CD4-positive, alpha-beta memory T cell (primary cell): ENCODE measurements around the gene KRTAP10-2. TPM values are rescaled to one million over a fixed set of nuclear protein-coding genes. Genes with fewer than 3 reads are reported as not detected.

Source experiments
- CTCF ChIA-PET: fragments of 350-600 bp; sonication (Branson Sonifier 250); formaldehyde crosslinking; loops from one replicate; lab custom pipeline; 2021; ENCODE audit warnings: inconsistent platforms; ENCODE audit not compliant: partially characterized antibody; lab: Charles Lee
- POLR2A ChIA-PET: fragments of 350-600 bp; sonication (Branson Sonifier 250); formaldehyde crosslinking; loops from one replicate; lab custom pipeline; 2021; ENCODE audit not compliant: partially characterized antibody; lab: Charles Lee
- DNase-seq, 5 donors: peaks; one replicate each; pipeline versions ENCODE4 v3.0.0 to v3.0.0-alpha.2; 2020 to 2022; ENCODE audit warnings: mixed read lengths in 1 of 5
- H3K27ac ChIP-seq: one replicate; pipeline ENCODE4 v1.7.0; 2013; ENCODE audit warnings: low read depth, low read length
- H3K27me3 ChIP-seq: 2 replicates; pipeline ENCODE4 v1.7.0; 2013; ENCODE audit warnings: mild to moderate bottlenecking, low read length, moderate library complexity; ENCODE audit not compliant: insufficient read depth
- H3K36me3 ChIP-seq: 2 replicates; pipeline ENCODE4 v1.7.0; 2013; ENCODE audit warnings: mild to moderate bottlenecking, low read length, moderate library complexity; ENCODE audit not compliant: insufficient read depth
- H3K4me1 ChIP-seq: 2 replicates; pipeline ENCODE4 v1.7.0; 2013; ENCODE audit warnings: mild to moderate bottlenecking, low read length, moderate library complexity; ENCODE audit not compliant: insufficient read depth
- H3K4me3 ChIP-seq, 2 donors: one replicate each; pipeline ENCODE4 v1.7.0; 2013; ENCODE audit warnings: low read length in 2 of 2, mild to moderate bottlenecking in 1 of 2
- H3K9me3 ChIP-seq, 2 donors: one replicate each; pipeline ENCODE4 v1.7.0; 2013; ENCODE audit warnings: low read length in 2 of 2, control low read depth in 1 of 2; ENCODE audit not compliant: control insufficient read depth in 1 of 2
- H3K27ac Mint-ChIP-seq, 7 donors: one replicate each; pipeline ENCODE4 v1.8.0; 2020 to 2021; ENCODE audit warnings: mixed read lengths in 7 of 7, mild to moderate bottlenecking in 6 of 7, inconsistent platforms in 3 of 7, moderate library complexity in 3 of 7
- H3K27me3 Mint-ChIP-seq, 2 donors: one replicate each; pipeline ENCODE4 v1.8.0; 2020 to 2021; ENCODE audit warnings: mixed read lengths in 2 of 2
- H3K36me3 Mint-ChIP-seq, 2 donors: one replicate each; pipeline ENCODE4 v1.8.0; 2020 to 2021; ENCODE audit warnings: mixed read lengths in 2 of 2, inconsistent platforms in 1 of 2, mild to moderate bottlenecking in 1 of 2
- H3K4me1 Mint-ChIP-seq, 4 donors: one replicate each; pipeline ENCODE4 v1.8.0; 2020 to 2021; ENCODE audit warnings: mixed read lengths in 4 of 4, mild to moderate bottlenecking in 1 of 4
- H3K4me3 Mint-ChIP-seq, 8 donors: one replicate each; pipeline ENCODE4 v1.8.0; 2020 to 2021; ENCODE audit warnings: mixed read lengths in 8 of 8, mild to moderate bottlenecking in 7 of 8, moderate library complexity in 6 of 8, inconsistent platforms in 3 of 8
- H3K9me3 Mint-ChIP-seq, 8 donors: one replicate each; pipeline ENCODE4 v1.8.0; 2020 to 2021; ENCODE audit warnings: mixed read lengths in 8 of 8, mild to moderate bottlenecking in 5 of 8, inconsistent platforms in 3 of 8, moderate library complexity in 1 of 8
- intact Hi-C: fragments of 100-400 bp; cut with micrococcal nuclease; formaldehyde crosslinking; loops from one replicate; pipeline ENCODE4 v1.15.1; 2023
- polyA plus RNA-seq, 2 donors: library from polyadenylated mRNA; unstranded; fragments of 300-500 nt; fragmentation: Illumina TruSeq; gene quantifications; one replicate each; pipeline ENCODE4 v1.2.3, GENCODE V29; 2021
- total RNA-seq, 2 experiments: library from RNA; stranded (reverse); gene quantifications; one replicate each; pipeline ENCODE4 v1.2.3, GENCODE V29; 2021

KRTAP10-2 gene
- total and polyA plus RNA-seq, 4 experiments from 2014 or later = not detected

GRCh38 chr21:44519346-44520325 is 31.7 kb downstream of the KRTAP10-2 start:
- Mint-ChIP-seq H3K9me3 (no peaks in the 10 kb centered on the region), H3K36me3 (no peaks in the 10 kb centered on the region), H3K4me3 (no peak overlapping the region), H3K27me3 (no peaks in the 10 kb centered on the region), H3K27ac (peak overlapping the region in 2 of 7 donors; percentile 50 to 61), H3K4me1 (peaks cover 0 to 4% (median 0%) of the 10 kb centered on the region in 4 donors)
- no peaks in the 10 kb centered on the region for H3K27me3 ChIP-seq
- ChIA-PET POLR2A (no interaction called here), CTCF (interaction anchor here (1.9 kb wide), 1 partner anchor 9 kb away, joined by 7 read pairs; no protein-coding TSS in a partner anchor)
- H3K4me1 ChIP-seq = no peaks in the 10 kb centered on the region
- DNase-seq = no peak
- H3K4me3 ChIP-seq = no peak overlapping the region
- H3K9me3 ChIP-seq = no peaks in the 10 kb centered on the region
- no peaks in the 10 kb centered on the region for H3K36me3 ChIP-seq
- no peak overlapping the region for H3K27ac ChIP-seq
- intact Hi-C loops = no loop called here

- no peaks in the 10 kb centered on the region for H3K27me3 Mint-ChIP-seq
- Histone ChIP-seq H3K9me3 (no peaks in the 10 kb centered on the region), H3K36me3 (no peaks in the 10 kb centered on the region), H3K27me3 (no peaks in the 10 kb centered on the region), H3K4me3 (no peak overlapping the region), H3K4me1 (no peaks in the 10 kb centered on the region), H3K27ac (no peak overlapping the region)
- peak overlapping the region in 1 of 7 donors; percentile 25 for H3K27ac Mint-ChIP-seq
- no peak for DNase-seq
- H3K36me3 Mint-ChIP-seq = no peaks in the 10 kb centered on the region
- intact Hi-C loops = no loop called here
- H3K4me3 Mint-ChIP-seq = no peak overlapping the region
- CTCF ChIA-PET = interaction anchor here (0.6 kb wide), 1 partner anchor 9 kb away, joined by 3 read pairs; no protein-coding TSS in a partner anchor
- no peaks in the 10 kb centered on the region for H3K9me3 Mint-ChIP-seq
- POLR2A ChIA-PET = no interaction called here
- peaks cover 0 to 4% (median 0%) of the 10 kb centered on the region in 4 donors for H3K4me1 Mint-ChIP-seq
Measured at GRCh38 chr21:44518686-44519085, 32.6 kb downstream of the KRTAP10-2 start.

GRCh38 chr21:44517175-44517899 is 34.0 kb downstream of the KRTAP10-2 start:
- no peaks in the 10 kb centered on the region for H3K27me3 ChIP-seq
- H3K27ac ChIP-seq = no peak overlapping the region
- intact Hi-C loops = no loop called here
- H3K27me3 Mint-ChIP-seq = no peaks in the 10 kb centered on the region
- H3K4me3 ChIP-seq = no peak overlapping the region
- CTCF ChIA-PET = no interaction called here
- no peak for DNase-seq
- peak overlapping the region in 2 of 7 donors; percentile 23 to 63 for H3K27ac Mint-ChIP-seq
- no peaks in the 10 kb centered on the region for H3K36me3 Mint-ChIP-seq
- no peaks in the 10 kb centered on the region for H3K4me1 ChIP-seq
- no peak overlapping the region for H3K4me3 Mint-ChIP-seq
- peaks cover 0 to 4% (median 0%) of the 10 kb centered on the region in 4 donors for H3K4me1 Mint-ChIP-seq
- H3K36me3 ChIP-seq = no peaks in the 10 kb centered on the region
- no peaks in the 10 kb centered on the region for H3K9me3 ChIP-seq
- POLR2A ChIA-PET = interaction anchor here (1.3 kb wide), 1 partner anchor 140 kb away, joined by 4 read pairs; the partner anchor contains the start of gene KRTAP12-3
- H3K9me3 Mint-ChIP-seq = no peaks in the 10 kb centered on the region

GRCh38 chr21:44516828-44517174 is 34.5 kb downstream of the KRTAP10-2 start:
- Mint-ChIP-seq H3K4me3 (no peak overlapping the region), H3K36me3 (no peaks in the 10 kb centered on the region), H3K4me1 (peaks cover 0 to 4% (median 0%) of the 10 kb centered on the region in 4 donors), H3K9me3 (no peaks in the 10 kb centered on the region), H3K27me3 (no peaks in the 10 kb centered on the region), H3K27ac (no peak overlapping the region)
- H3K4me1 ChIP-seq = no peaks in the 10 kb centered on the region
- POLR2A ChIA-PET = interaction anchor here (1.3 kb wide), 1 partner anchor 141 kb away, joined by 4 read pairs; the partner anchor contains the start of gene KRTAP12-3
- no peak overlapping the region for H3K4me3 ChIP-seq
- DNase-seq = no peak
- H3K36me3 ChIP-seq = no peaks in the 10 kb centered on the region
- intact Hi-C loops = no loop called here
- no peaks in the 10 kb centered on the region for H3K27me3 ChIP-seq
- H3K27ac ChIP-seq = no peak overlapping the region
- CTCF ChIA-PET = interaction anchor here (1.1 kb wide), 1 partner anchor 277 kb away, joined by 4 read pairs; no protein-coding TSS in a partner anchor
- no peaks in the 10 kb centered on the region for H3K9me3 ChIP-seq

GRCh38 chr21:44516342-44516741 is 35.0 kb downstream of the KRTAP10-2 start:
- DNase-seq = no peak
- H3K4me1 ChIP-seq = no peaks in the 10 kb centered on the region
- Mint-ChIP-seq H3K9me3 (no peaks in the 10 kb centered on the region), H3K4me1 (peaks cover 0 to 4% (median 0%) of the 10 kb centered on the region in 4 donors), H3K4me3 (no peak overlapping the region), H3K27ac (no peak overlapping the region), H3K36me3 (no peaks in the 10 kb centered on the region), H3K27me3 (no peaks in the 10 kb centered on the region)
- H3K27me3 ChIP-seq = no peaks in the 10 kb centered on the region
- intact Hi-C loops = no loop called here
- no peak overlapping the region for H3K4me3 ChIP-seq
- no peaks in the 10 kb centered on the region for H3K9me3 ChIP-seq
- ChIA-PET POLR2A (interaction anchor here (1.3 kb wide), 1 partner anchor 141 kb away, joined by 4 read pairs; the partner anchor contains the start of gene KRTAP12-3), CTCF (interaction anchor here (1.1 to 11.0 kb wide), 2 partner anchors 225 to 277 kb away, joined by 4 to 269 read pairs; no protein-coding TSS in a partner anchor)
- no peaks in the 10 kb centered on the region for H3K36me3 ChIP-seq
- H3K27ac ChIP-seq = no peak overlapping the region

- Mint-ChIP-seq H3K4me1 (peaks cover 0 to 4% (median 0%) of the 10 kb centered on the region in 4 donors), H3K9me3 (no peaks in the 10 kb centered on the region), H3K27ac (peak overlapping the region in 1 of 7 donors; percentile 14), H3K36me3 (no peaks in the 10 kb centered on the region), H3K27me3 (no peaks in the 10 kb centered on the region), H3K4me3 (no peak overlapping the region)
- DNase-seq = no peak
- Histone ChIP-seq H3K27ac (no peak overlapping the region), H3K27me3 (no peaks in the 10 kb centered on the region), H3K36me3 (no peaks in the 10 kb centered on the region), H3K4me1 (peaks cover 6% of the 10 kb centered on the region), H3K4me3 (no peak overlapping the region), H3K9me3 (no peaks in the 10 kb centered on the region)
- intact Hi-C loops = no loop called here
- POLR2A ChIA-PET = interaction anchor here (1.3 kb wide), 1 partner anchor 142 kb away, joined by 4 read pairs; the partner anchor contains the start of gene KRTAP12-3
- CTCF ChIA-PET = interaction anchor here (1.1 to 11.0 kb wide), 3 partner anchors 226 to 278 kb away, joined by 4 to 269 read pairs (median 10); no protein-coding TSS in a partner anchor
Measured at GRCh38 chr21:44515359-44516165, 35.7 kb downstream of the KRTAP10-2 start.
